HCT116 (cell line): ENCODE results near the gene LRG1. TPM values are rescaled to one million over a fixed set of nuclear protein-coding genes. Genes with fewer than 3 reads are reported as not detected.

ENCODE experiments used
- ATAC-seq: fragments of 200-7000 bp; cut with Tn5 transposase; 2 replicates; pipeline ENCODE4 v1.9.1; 2020; ENCODE audit warnings: mild to moderate bottlenecking, moderate library complexity
- BruUV-seq: library from RNA; stranded (reverse); fragments of 400-500 nt; replicated peaks from 2 replicates; lab custom pipeline; 2021; lab: Mats Ljungman, UMichigan
- CTCF ChIA-PET: fragments of 300-600 bp; sonication (Branson Sonifier 250); formaldehyde crosslinking; loops from one replicate; lab custom pipeline; 2021; ENCODE audit warnings: antibody characterized with exemption; lab: Charles Lee
- POLR2A ChIA-PET: fragments of 300-600, 350-600 bp; sonication (Branson Sonifier 250); formaldehyde crosslinking; loops from one replicate; lab custom pipeline; 2021; ENCODE audit warnings: antibody characterized with exemption; lab: Charles Lee
- RAD21 ChIA-PET, 2 experiments: fragments of 300-600 bp; sonication (Branson Sonifier 250); formaldehyde crosslinking; loops; one replicate each; lab custom pipeline; 2023; ENCODE audit warnings: low total read pairs in 2 of 2; ENCODE audit not compliant: uncharacterized antibody in 2 of 2, unreplicated experiment in 2 of 2, low non-redundant PET in 1 of 2; lab: Charles Lee
- DNase-seq: peaks from one replicate; pipeline ENCODE4 v3.0.0-alpha.2; 2010; ENCODE audit warnings: low read depth, low spot score
- H2AFZ ChIP-seq: fragments of 200-600 bp; shearing (Covaris generic), sonication (generic); 2 replicates; pipeline ENCODE4 v1.6.1; 2017; ENCODE audit warnings: low read depth, mixed run types, mixed read lengths, antibody characterized with exemption, low read length; ENCODE audit not compliant: poor library complexity, severe bottlenecking
- H3K27ac ChIP-seq: 2 replicates; pipeline ENCODE4 v1.5.1; 2012; ENCODE audit warnings: low read depth, low read length
- H3K27me3 ChIP-seq: fragments of 200-600 bp; sonication (generic); 2 replicates; pipeline ENCODE4 v1.6.1; 2016; ENCODE audit warnings: mixed run types, low read length, mixed read lengths; ENCODE audit not compliant: insufficient read depth
- H3K36me3 ChIP-seq, 2 experiments: fragments of 200-500 bp in 1 of 2; fragments of 200-600 bp in 1 of 2; sonication (Bioruptor generic) in 1 of 2; sonication (generic) in 1 of 2; 2 replicates each; pipeline versions ENCODE4 v1.5.1 to v1.6.1; 2014 to 2016; ENCODE audit warnings: low read length in 2 of 2, inconsistent platforms in 1 of 2, mixed read lengths in 1 of 2, mixed run types in 1 of 2; ENCODE audit not compliant: insufficient read depth in 2 of 2, control insufficient read depth in 1 of 2
- H3K4me1 ChIP-seq, 2 experiments: fragments of 200-600 bp in 1 of 2; sonication (generic) in 1 of 2; 2 replicates each; pipeline versions ENCODE4 v1.5.1 to v1.6.1; 2012 to 2017; ENCODE audit warnings: low read length in 2 of 2, inconsistent platforms in 1 of 2, mild to moderate bottlenecking in 1 of 2, mixed read lengths in 1 of 2, mixed run types in 1 of 2, moderate library complexity in 1 of 2; ENCODE audit not compliant: insufficient read depth in 2 of 2, control insufficient read depth in 1 of 2
- H3K4me2 ChIP-seq: fragments of 200-600 bp; sonication (generic); 2 replicates; pipeline ENCODE4 v1.6.1; 2017; ENCODE audit warnings: mixed run types, low read length, mixed read lengths
- H3K4me3 ChIP-seq, 2 experiments: fragments of 200-600 bp in 1 of 2; sonication (generic) in 1 of 2; replicated peaks in 1 of 2; 2 replicates each; pipeline ENCODE4 v1.5.1; 2011 to 2016; ENCODE audit warnings: low read length in 2 of 2, control low read depth in 1 of 2, low read depth in 1 of 2, mild to moderate bottlenecking in 1 of 2, mixed read lengths in 1 of 2, mixed run types in 1 of 2
- H3K79me2 ChIP-seq: fragments of 200-600 bp; sonication (generic); 2 replicates; pipeline ENCODE4 v1.6.1; 2017; ENCODE audit warnings: mild to moderate bottlenecking, mixed run types, low read length, moderate library complexity, mixed read lengths; ENCODE audit not compliant: insufficient read depth
- H3K9ac ChIP-seq: fragments of 200-600 bp; sonication (generic); 2 replicates; pipeline ENCODE4 v1.6.1; 2016; ENCODE audit warnings: low read length, mixed read lengths
- H3K9me2 ChIP-seq: fragments of 200-600 bp; sonication (generic), shearing (Covaris generic); 2 replicates; pipeline ENCODE4 v1.6.1; 2017; ENCODE audit warnings: mixed run types, mild to moderate bottlenecking, moderate library complexity; ENCODE audit not compliant: insufficient read depth
- H3K9me3 ChIP-seq, 2 experiments: fragments of 200-500 bp in 1 of 2; fragments of 200-600 bp in 1 of 2; sonication (Bioruptor generic) in 1 of 2; sonication (generic) in 1 of 2; 2 replicates each; pipeline ENCODE4 v1.6.1; 2014 to 2017; ENCODE audit warnings: low read length in 2 of 2, mixed read lengths in 2 of 2, inconsistent platforms in 1 of 2, low read depth in 1 of 2, mild to moderate bottlenecking in 1 of 2, mixed run types in 1 of 2, moderate library complexity in 1 of 2; ENCODE audit not compliant: control insufficient read depth in 1 of 2, insufficient read depth in 1 of 2
- H4K20me1 ChIP-seq: fragments of 200-600 bp; sonication (generic), shearing (Covaris generic); 2 replicates; pipeline ENCODE4 v1.6.1; 2017; ENCODE audit warnings: mixed run types, mild to moderate bottlenecking, moderate library complexity; ENCODE audit not compliant: insufficient read depth
- ATF3 ChIP-seq: IDR thresholded peaks from 2 replicates; pipeline ENCODE4 v1.6.1; 2012
- CEBPB ChIP-seq: IDR thresholded peaks from 2 replicates; pipeline ENCODE4 v1.6.1; 2012; ENCODE audit warnings: low read depth
- ELF1 ChIP-seq: IDR thresholded peaks from 2 replicates; pipeline ENCODE4 v1.6.1; 2012; ENCODE audit warnings: low read depth, borderline replicate concordance
- EZH2 ChIP-seq: fragments of 200-600 bp; sonication (generic); IDR thresholded peaks from 2 replicates; pipeline ENCODE4 v1.6.1; 2017; ENCODE audit warnings: antibody characterized with exemption, mixed run types
- JUND ChIP-seq: IDR thresholded peaks from 2 replicates; pipeline ENCODE4 v1.6.1; 2012
- POLR2AphosphoS5 ChIP-seq: IDR thresholded peaks from 2 replicates; pipeline ENCODE4 v1.6.1; 2011; ENCODE audit warnings: mild to moderate bottlenecking, low read depth, low read length, moderate library complexity
- REST ChIP-seq: IDR thresholded peaks from 2 replicates; pipeline ENCODE4 v1.6.1; 2012; ENCODE audit warnings: low read depth
- SP1 ChIP-seq: IDR thresholded peaks from 2 replicates; pipeline ENCODE4 v1.6.1; 2012; ENCODE audit warnings: low read depth
- TCF7L2 ChIP-seq: IDR thresholded peaks from 2 replicates; pipeline ENCODE4 v1.7.0; 2011; ENCODE audit warnings: borderline replicate concordance, inconsistent platforms; ENCODE audit not compliant: insufficient read depth, insufficient read length; ENCODE audit errors: extremely low read depth
- YY1 ChIP-seq: IDR thresholded peaks from 2 replicates; pipeline ENCODE4 v1.6.1; 2011; ENCODE audit warnings: low read length, low read depth, moderate library complexity, mild to moderate bottlenecking; ENCODE audit not compliant: insufficient replicate concordance; ENCODE audit errors: extremely low read depth
- ZBTB33 ChIP-seq: IDR thresholded peaks from 2 replicates; pipeline ENCODE4 v1.6.1; 2011; ENCODE audit warnings: mild to moderate bottlenecking, low read length, moderate library complexity; ENCODE audit not compliant: insufficient replicate concordance; ENCODE audit errors: extremely low read depth
- ZFX ChIP-seq: fragments of 450-650 bp; IDR thresholded peaks from 2 replicates; pipeline ENCODE4 v1.6.1; 2017
- ZNF274 ChIP-seq: fragments of 200-500 bp; sonication (Bioruptor generic); IDR thresholded peaks from 2 replicates; pipeline ENCODE4 v1.6.1; 2014; ENCODE audit warnings: mild to moderate bottlenecking, low read depth, low read length, inconsistent platforms
- intact Hi-C: fragments of 100-400 bp; cut with micrococcal nuclease; formaldehyde crosslinking; loops from 2 replicates; pipeline ENCODE4 v1.10.0; 2022
- total RNA-seq: library from RNA; stranded (reverse); gene quantifications from one replicate; pipeline ENCODE4 v1.2.1, GENCODE V29; 2021; ENCODE audit not compliant: unreplicated experiment

The LRG1 gene
- total RNA-seq, 1 experiment from 2014 or later: 1.3 TPM

- Histone ChIP-seq H3K4me1 (peaks cover 2 to 10% of the 10 kb centered on the region in 2 experiments; a peak in 3 of 4 replicates), H3K9me2 (no peaks in the 10 kb centered on the region), H3K36me3 (peaks cover 3 to 6% of the 10 kb centered on the region in 2 experiments; a peak in 2 of 4 replicates), H3K27ac (no peak overlapping the region), H3K9me3 (no peaks in the 10 kb centered on the region), H3K4me3 (no peak overlapping the region), H3K9ac (no peak overlapping the region), H3K79me2 (no peaks in the 10 kb centered on the region), H3K27me3 (no peaks in the 10 kb centered on the region), H3K4me2 (no peak overlapping the region), H2AFZ (no peak overlapping the region), H4K20me1 (no peaks in the 10 kb centered on the region)
- BruUV-seq: no TSS peak
- RAD21 ChIA-PET: no interaction called here
- ATAC-seq (no peak), DNase-seq (no peak)
- CTCF ChIA-PET: interaction anchor here (0.8 kb wide), 1 partner anchor 19 kb away, joined by 3 read pairs; no protein-coding TSS in a partner anchor
- intact Hi-C loops: no loop called here
- POLR2A ChIA-PET: no interaction called here
- TF ChIP-seq YY1: no peak
- no peak for TF ChIP-seq EZH2
- no peak for TF ChIP-seq SP1
- no peak for TF ChIP-seq ZBTB33
- TF ChIP-seq REST: no peak
- no peak for TF ChIP-seq ZFX
- no peak for TF ChIP-seq TCF7L2
- no peak for TF ChIP-seq ATF3
- no peak for TF ChIP-seq ELF1
- TF ChIP-seq JUND: no peak
- no peak for TF ChIP-seq POLR2AphosphoS5
- TF ChIP-seq CEBPB: no peak
- TF ChIP-seq ZNF274: no peak
These were observed 4.2 kb upstream of the LRG1 start for GRCh38 chr19:4543842-4544647.
